Cortex of kidney (tissue), 1 donor: ENCODE results near the gene DRAP1.

Source experiments
- DNase-seq: peaks from one replicate; lab custom pipeline; 2025; lab: John Stamatoyannopoulos, UW

The DRAP1 gene

DNA sequence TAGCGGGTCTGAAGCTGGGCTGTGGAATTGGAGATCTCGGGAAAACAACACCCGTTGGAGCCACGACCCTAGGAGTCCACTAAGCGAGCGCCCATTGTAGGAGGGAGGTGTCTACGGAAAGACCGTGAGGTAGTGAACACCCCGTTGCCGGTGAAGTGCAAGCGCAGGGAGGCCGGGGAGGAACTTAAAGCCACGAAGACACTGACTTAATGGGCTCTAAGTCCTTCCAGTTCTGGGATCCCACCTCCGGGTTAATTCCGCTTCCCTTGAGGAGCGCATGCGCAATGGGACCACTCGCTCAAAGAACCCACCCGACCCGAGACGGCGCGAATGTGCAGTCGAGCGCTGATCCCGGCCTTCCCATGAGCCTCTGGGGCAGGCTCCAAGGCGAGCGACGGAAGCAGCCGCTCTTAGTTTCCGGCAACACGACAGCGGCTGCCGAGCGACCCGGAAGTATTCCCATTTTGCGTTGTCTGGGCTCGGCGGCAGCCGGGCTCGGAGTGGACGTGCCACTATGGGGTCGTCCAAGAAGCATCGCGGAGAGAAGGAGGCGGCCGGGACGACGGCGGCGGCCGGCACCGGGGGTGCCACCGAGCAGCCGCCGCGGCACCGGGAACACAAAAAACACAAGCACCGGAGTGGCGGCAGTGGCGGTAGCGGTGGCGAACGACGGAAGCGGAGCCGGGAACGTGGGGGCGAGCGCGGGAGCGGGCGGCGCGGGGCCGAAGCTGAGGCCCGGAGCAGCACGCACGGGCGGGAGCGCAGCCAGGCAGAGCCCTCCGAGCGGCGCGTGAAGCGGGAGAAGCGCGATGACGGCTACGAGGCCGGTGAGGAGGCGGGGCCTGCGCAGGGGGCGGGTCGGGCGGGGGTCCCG, 42.3 kb downstream of the DRAP1 start, which contains the start of gene SART1:
TSS of gene SART1 (plus strand) at position 468 of the 874 bp plus-strand sequence. CDS start at position 515, 47 bp downstream.
- peak; percentile 93 for DNase-seq

DNA sequence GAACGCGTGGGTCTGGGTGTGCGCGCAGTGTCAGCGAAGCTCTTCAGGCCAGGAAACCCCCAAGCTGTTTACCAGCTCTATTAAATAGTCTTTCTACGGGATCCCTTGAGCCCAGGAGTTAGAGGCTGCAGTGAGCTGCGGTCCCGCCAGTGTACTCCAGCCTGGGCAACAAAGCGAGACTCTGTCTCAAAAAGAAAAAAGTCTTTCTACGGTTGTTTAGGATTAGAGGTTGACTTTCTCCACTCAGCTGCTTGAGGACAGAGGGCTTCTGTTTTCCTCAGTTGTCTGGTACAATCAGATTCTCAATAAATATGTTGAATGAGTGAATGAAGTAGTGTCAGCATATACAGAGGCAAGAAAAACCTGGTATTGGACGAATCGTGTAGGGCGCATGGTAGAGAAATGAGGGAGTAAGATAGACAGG, 42.9 kb downstream of the DRAP1 start:
- no peak for DNase-seq

DNA sequence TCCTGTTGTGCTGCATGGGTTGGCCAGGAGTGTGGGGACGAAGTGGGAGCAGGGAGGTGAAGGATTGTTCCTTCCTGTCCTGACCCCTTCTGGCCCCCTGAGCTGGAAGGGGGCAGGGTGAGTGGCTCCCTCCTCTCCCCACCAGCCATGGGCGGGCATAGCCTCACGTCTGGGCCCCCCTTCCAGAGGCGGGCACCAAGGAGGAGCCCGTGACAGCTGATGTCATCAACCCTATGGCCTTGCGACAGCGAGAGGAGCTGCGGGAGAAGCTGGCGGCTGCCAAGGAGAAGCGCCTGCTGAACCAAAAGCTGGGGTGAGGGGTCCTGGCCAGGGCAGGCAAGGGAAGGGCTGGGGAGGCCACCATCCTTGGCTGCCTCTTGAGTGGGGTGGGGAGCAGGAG, 45.7 kb downstream of the DRAP1 start:
- no peak for DNase-seq

DNA sequence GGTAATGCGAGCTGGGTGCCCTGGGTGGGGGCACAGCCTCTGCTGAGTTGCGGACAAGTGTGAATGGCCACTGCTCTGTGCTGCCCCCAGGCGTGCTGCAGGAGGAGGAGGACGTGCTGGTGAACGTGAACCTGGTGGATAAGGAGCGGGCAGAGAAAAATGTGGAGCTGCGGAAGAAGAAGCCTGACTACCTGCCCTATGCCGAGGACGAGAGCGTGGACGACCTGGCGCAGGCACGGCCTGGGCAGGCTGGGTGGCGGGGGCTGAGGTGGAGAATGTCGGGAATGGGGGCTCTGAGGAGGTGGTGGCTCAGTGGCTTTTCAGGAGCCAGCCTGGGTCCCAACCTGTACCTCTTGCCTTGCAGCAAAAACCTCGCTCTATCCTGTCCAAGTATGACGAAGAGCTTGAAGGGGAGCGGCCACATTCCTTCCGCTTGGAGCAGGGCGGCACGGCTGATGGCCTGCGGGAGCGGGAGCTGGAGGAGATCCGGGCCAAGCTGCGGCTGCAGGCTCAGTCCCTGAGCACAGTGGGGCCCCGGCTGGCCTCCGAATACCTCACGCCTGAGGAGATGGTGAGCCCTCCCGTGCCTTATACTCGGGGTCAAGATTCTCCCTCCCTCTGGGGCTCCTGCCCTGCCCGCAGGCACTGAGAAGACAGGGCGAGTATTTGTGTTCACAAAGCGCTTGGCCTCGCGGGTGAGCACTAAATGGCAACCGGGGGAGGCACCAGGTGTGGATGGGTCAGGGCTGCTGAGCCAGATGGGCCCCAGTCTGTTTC, 46.9 kb downstream of the DRAP1 start:
- no peak for DNase-seq

DNA sequence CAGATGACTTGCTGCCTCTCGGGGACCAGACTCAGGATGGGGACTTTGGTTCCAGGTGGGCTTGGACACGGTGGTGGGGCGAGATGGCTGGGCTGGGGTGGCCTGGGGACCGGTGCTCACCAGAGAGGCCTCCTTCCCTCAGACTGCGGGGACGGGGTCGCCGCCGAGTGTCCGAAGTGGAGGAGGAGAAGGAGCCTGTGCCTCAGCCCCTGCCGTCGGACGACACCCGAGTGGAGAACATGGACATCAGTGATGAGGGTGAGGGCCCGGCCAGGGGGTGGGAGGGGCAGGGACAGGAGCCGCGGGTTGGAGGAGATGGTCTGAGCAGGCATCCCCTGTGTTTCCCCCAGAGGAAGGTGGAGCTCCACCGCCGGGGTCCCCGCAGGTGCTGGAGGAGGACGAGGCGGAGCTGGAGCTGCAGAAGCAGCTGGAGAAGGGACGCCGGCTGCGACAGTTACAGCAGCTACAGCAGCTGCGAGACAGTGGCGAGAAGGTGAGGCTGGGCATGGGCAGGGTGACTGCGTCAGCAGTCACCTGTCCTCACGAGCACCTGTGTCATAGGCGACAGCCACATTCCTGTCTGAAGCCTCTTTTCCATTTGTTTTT, 48.2 kb downstream of the DRAP1 start:
- no peak for DNase-seq

DNA sequence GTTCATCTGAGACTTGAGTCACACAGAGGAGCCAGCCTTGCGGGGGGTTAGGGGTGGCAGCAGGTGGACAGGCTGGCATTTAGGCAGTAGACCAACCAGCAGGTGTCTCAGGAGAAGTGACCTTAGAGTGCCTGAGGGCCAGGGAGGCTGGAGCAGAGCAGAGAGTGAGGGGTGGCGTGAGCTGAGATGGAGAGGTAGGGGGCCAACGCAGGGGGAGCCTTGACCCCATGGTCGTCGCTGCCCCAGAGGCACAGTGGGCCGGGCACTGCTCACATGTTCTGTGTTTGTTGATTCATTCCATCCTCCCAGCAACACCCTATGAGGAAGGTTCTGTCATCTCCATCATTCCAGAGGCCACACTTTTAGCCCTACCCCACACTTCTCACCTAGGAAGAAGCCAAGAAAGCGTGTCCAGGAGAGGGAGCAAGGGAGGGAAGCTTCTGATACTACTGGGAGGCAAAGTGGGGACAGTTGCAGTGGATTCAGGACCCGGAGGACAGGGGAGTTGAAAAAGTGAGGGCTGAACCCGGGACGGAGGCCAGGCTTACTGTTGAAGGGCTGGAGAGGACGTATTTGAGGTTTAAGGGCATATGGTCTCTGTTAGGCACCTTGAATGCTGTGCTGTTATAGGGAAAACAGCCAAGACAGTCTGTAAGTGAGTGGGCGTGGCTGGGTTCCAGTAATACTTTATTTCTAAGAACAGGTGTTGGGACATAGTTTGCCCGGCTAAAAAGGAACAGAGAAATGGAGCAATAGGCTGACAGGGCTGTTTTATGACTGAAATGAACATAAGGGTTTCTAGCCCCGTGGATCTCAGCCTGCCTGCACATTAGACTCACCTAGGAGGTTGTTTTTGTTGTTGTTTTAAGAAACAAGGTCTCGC, 49.6 kb downstream of the DRAP1 start:
- DNase-seq: no peak
